Activated effector memory CD4-positive, alpha-beta T cell treated with Interleukin-2 at 50 U/mL for 16 hours (primary cell): ENCODE measurements around the gene HCN3.
"Not testable (repeated sequence)": the region's sequence is repeated elsewhere in the genome, so short reads cannot be mapped to it uniquely, and the experiment has no call there.

Source experiments
- DNase-seq: peaks from one replicate; pipeline ENCODE4 v3.0.0-alpha.2; 2020

HCN3 gene

DNA sequence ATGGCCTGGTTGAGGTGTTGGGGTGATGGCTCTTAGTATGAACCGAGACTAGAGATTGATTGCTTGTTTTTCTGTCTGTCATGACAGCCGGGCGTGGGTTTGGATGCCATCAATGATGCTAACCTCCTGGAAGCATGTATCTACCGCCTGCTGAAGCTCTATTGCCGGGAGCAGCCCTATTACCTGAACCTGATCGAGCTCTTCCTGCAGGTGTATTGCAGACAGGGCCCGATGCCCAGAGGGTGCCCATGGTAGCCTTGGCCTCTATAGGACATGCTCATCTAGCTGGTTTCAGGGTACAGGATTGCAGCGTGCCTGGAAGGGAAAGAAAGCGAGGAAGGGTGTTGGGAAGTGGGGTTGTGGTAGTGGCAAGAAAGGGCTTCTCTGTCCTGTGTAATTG, 40.8 kb downstream of the HCN3 start:
- DNase-seq = no peak

- DNase-seq = no peak
These were observed 42.3 kb downstream of the HCN3 start for GRCh38 chr1:155319536-155319935.

DNA sequence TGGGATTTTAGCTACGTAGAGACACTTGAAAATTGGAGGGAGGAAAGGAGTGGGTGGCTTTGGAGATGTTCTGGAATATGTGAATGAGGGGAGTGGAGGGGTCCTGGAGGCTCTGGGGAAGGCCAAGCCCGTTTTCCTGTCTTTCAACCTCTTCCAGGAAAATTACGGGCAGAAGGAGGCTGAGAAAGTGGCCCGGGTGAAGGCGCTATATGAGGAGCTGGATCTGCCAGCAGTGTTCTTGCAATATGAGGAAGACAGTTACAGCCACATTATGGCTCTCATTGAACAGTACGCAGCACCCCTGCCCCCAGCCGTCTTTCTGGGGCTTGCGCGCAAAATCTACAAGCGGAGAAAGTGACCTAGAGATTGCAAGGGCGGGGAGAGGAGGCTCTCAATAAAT, 43.0 kb downstream of the HCN3 start:
- no peak for DNase-seq

DNA sequence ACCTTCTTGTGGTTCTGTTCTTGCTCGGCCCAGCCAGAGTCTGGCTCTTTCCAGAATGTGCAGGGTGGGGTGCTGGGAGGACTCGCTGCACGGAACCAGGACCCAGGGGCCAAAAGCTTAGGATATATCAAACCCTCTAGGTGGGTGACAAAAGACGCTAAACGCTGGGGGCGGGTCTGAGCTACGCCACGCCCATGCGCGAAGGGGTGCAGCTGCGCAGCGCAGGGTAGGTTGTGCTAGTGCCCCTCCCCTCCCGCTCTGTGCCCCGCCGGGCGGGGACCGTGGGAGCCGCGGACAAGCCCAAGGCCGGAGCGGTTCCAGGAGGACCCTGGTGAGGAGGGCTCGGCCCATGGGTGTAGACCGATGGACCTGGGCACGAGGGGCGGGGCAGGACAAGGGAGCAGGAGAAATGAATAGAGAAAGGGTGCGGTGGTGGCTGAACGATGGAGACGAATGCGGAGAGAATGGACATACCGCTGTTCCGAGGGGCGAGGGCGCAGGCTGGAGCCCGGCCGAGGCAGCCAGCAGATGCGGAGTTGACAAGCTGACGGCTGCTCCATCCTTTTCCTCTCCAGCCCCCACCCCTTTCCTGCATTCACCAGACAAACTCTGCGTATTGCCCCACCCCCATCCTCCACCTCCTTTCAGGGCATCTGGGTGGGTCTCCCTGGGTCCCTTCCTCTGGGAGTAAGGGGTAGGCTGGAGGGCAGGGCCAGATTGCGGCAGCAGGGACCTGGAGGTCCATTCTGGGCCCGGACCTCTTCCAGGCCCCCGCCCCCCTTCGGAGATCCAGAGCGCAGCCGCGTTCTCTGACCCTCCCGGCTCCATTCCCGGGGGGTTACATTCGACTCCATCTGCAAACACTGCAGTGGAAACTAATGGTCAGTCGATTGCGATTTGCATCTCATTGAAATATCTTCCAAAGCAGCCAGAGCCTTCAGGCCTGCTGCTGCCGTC, 43.7 kb downstream of the HCN3 start, which contains the start of gene RUSC1:
TSS of gene RUSC1 (plus strand) at position 234 of the 957 bp plus-strand sequence. CDS start 880 bp downstream, outside the sequence.
- DNase-seq = peak; percentile 56

DNA sequence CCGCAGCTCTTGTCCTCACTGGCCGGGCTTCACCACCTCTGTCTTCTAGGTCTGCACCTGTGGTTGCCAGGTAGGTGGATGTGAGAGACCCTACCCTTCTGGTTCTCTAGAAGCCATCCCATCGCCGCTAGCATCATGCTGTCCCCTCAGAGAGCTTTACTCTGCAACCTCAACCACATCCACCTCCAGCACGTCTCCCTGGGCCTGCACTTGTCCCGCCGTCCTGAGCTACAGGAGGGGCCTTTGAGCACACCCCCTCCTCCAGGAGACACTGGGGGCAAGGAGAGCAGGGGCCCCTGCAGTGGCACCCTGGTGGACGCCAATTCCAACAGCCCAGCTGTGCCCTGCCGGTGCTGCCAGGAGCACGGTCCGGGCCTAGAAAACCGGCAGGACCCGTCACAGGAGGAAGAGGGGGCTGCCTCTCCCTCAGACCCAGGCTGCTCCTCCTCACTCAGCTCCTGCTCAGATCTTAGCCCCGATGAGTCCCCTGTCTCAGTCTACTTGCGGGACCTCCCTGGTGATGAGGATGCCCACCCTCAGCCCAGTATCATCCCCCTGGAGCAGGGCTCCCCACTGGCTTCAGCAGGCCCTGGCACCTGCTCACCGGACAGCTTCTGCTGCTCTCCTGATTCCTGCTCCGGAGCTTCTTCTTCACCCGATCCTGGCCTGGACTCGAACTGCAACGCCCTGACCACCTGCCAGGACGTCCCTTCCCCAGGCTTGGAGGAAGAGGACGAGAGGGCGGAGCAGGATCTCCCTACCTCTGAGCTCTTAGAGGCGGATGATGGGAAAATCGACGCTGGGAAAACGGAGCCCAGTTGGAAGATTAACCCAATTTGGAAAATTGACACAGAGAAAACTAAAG, 44.6 kb downstream of the HCN3 start:
- no peak for DNase-seq

DNA sequence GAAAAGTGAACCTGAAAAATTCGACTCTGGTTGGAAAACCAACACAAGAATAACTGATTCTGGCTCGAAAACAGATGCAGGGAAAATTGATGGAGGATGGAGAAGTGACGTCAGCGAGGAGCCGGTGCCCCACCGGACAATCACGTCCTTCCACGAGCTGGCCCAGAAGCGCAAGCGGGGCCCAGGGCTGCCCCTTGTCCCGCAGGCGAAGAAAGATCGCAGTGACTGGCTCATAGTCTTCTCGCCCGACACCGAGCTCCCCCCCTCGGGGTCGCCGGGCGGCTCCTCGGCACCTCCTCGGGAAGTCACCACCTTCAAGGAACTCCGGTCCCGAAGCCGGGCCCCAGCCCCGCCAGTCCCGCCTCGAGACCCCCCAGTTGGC, 45.3 kb downstream of the HCN3 start:
- no peak for DNase-seq

DNA sequence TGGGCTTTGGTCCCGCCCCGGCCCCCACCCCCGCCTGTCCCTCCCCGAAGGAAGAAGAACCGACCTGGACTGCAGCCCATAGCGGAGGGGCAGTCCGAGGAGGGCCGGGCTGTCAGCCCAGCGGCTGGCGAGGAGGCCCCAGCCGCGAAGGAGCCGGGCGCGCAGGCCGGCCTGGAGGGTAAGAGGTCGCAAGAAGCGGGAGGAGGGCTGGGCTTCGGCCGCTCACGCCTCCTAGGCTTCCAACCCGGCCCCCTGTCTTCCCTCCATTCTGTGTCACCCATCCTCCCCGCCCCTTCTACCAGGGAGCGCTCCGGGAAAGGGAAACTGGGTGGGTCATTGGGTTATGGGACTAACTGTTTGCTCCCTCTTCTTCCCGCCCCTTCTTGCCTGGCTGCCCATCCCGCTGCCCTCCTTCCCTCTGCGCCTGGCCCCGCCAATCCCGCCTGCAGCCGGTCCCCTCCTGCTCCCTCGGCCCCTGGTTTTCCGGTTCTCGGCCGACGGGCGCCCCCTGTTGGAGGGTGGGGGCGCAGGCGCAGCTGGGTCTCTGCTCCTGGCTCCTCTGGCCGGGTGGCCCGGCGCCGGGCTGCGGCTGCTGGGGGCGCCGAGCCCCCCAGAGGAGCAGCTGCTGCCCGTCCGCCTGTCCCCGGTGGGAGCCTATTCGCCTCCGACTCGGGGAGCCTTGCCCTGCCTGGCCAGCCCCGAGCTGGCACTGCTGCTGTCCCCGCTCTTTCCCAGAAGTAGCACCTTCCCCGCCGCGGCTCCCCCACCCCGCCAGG, 45.9 kb downstream of the HCN3 start:
- peak; percentile 79 for DNase-seq

- DNase-seq = peak; percentile 79
These were observed 46.4 kb downstream of the HCN3 start for GRCh38 chr1:155323729-155324036.

- DNase-seq = peak; percentile 79
These were observed 46.9 kb downstream of the HCN3 start for GRCh38 chr1:155324037-155324716.

- no peak for DNase-seq
These were observed 47.7 kb downstream of the HCN3 start for GRCh38 chr1:155324717-155325602.

DNA sequence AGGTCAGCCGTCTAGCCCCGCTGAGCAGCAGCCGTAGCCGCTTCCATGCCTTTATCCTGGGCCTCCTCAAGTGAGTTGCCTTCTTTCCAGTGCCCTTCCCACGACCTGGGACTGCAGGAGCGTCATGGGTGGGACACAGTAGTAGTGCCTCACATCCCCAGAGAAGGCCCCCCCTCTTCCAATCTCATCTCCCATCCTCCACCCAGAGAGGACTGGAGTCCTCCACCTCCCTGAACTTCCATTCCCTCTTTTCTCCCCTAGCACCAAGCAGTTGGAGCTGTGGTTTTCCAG, 48.3 kb downstream of the HCN3 start:
- DNase-seq = no peak

DNA sequence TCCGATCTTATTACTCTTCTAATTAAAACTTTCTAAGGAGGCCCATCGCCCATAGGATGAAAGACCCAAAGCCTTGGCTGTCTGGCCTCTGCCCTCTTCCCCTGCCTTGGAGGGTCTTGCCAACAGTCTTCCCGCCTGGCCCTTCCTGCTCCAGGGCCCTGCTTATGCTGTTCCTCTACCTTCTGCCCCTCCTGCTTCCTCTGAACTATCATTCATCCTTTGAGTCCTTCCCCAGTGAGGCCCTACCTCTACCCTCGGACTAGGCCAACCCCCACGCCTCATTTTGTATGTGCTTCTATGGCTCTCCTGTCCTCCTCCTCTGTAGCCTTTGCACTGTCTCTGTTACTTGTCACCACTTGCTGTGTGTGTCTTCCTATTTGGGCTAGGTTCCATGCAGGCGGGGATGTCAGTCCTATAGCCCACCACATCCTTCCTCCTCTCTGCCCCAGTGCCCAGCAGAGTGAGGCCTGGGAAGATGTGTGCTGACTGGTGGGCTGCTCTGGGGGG, 48.8 kb downstream of the HCN3 start:
- no peak for DNase-seq

- DNase-seq = no peak
These were observed 49.4 kb downstream of the HCN3 start for GRCh38 chr1:155326631-155327037.

GRCh38 chr1:155327981-155328380, 50.7 kb downstream of the HCN3 start:
- DNase-seq = no peak

DNA sequence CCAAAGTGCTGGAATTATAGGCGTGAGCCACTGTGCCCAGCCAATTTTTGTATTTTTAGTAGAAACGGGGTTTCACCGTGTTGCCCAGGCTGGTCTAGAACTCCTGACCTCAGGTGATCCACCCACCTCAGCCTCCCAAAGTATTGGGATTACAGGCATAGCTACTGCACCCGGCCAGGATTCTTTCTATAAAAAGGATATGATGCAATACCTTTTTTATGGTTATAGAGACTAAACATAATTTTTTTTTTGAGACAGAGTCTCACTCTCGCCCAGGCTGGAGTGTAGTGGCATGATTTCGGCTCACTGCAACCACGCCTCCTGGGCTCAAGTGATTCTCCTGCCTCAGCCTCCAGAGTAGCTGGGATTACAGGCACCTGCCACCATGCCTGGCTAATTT, 51.6 kb downstream of the HCN3 start:
- not testable (repeated sequence) for DNase-seq

DNA sequence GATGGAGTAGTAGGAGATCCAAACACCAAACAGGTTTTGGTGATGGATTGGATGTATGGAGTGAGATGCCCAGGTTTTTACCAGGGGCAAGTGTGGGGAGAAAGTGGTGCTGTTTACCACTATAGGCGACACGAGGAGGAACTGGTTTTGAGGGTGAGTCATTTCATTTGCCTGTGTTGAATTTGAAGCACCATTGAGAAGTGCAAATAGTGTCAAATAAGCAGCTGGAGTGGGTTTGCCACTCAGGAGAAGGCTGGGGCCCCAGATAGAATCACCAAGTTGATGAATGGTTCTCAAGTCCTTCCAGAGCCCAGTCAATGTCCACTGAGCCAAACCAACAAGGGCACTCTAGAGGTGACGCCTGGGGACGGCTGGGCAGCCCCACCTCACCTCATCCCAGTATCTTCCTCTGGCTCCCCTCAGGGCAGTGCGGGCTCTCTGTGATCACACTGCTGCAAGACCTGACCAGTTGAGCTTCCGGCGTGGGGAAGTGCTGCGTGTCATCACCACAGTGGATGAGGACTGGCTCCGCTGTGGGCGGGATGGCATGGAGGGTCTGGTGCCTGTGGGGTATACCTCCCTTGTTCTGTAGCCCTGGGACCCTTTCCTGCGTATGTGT, 52.8 kb downstream of the HCN3 start:
- DNase-seq = no peak

- no peak for DNase-seq
These were observed 57.7 kb downstream of the HCN3 start for GRCh38 chr1:155334962-155335361.
